Kidney epithelial cell (primary cell): ENCODE results near the gene FAF1. TPM values are rescaled to one million over a fixed set of nuclear protein-coding genes. Genes with fewer than 3 reads are reported as not detected.

ENCODE experiments used
- DNase-seq: peaks from one replicate; pipeline ENCODE4 v3.0.0-alpha.2; 2010; ENCODE audit warnings: low read depth
- H3K27me3 ChIP-seq: 2 replicates; pipeline ENCODE4 v1.6.0; 2011; ENCODE audit warnings: low read length; ENCODE audit not compliant: control insufficient read depth, insufficient read depth
- H3K36me3 ChIP-seq: 2 replicates; pipeline ENCODE4 v1.5.1; 2011; ENCODE audit warnings: low read length; ENCODE audit not compliant: control insufficient read depth, insufficient read depth
- H3K4me3 ChIP-seq: 2 replicates; pipeline ENCODE4 v1.5.1; 2011; ENCODE audit warnings: low read depth, mild to moderate bottlenecking, control low read depth, low read length
- total RNA-seq: library from RNA; depleted of rRNA; stranded (reverse); fragments of >200 nt; gene quantifications from 2 replicates; pipeline ENCODE4 v1.2.3, GENCODE V29; 2015
- TF ChIP-seq, protein P1 (sequence below): IDR thresholded peaks from 2 replicates; pipeline ENCODE4 v1.5.1; 2011; ENCODE audit warnings: mild to moderate bottlenecking, moderate library complexity, low read length, control low read depth, inconsistent platforms; ENCODE audit not compliant: insufficient read depth, poor library complexity, severe bottlenecking

FAF1 gene
- total RNA-seq, 1 donor from 2014 or later: 57.8 TPM

DNA sequence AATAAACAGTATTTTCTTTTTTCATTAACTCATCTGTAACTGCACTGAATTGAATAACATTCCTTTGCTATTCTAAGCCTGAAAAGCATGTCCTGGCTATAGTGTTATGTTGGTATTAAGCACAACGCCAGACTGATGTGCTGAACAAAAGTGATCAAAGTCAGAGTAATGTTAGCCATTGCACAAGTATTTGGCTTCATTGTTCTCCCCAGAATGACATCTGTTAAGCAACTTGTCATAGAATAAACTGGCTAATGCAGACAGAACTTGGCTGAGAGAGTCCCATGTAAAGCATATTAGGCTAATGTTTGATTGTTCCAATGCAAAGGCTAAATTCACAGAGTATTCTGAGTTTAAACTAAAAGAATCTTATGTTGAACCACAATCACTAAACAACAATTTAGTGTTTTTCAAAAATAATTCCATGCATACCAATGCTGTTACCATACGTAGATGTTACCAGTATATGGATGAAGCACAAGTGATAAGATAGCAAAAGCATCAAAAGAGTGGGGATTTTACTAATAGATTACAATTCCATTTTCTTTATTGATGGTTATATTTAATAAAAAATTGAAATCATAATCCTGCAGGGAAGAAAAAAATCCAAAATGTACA is 301.5 kb downstream of the FAF1 start:
- no peaks in the 10 kb centered on the region for H3K36me3 ChIP-seq
- TF ChIP-seq, protein P1, sequence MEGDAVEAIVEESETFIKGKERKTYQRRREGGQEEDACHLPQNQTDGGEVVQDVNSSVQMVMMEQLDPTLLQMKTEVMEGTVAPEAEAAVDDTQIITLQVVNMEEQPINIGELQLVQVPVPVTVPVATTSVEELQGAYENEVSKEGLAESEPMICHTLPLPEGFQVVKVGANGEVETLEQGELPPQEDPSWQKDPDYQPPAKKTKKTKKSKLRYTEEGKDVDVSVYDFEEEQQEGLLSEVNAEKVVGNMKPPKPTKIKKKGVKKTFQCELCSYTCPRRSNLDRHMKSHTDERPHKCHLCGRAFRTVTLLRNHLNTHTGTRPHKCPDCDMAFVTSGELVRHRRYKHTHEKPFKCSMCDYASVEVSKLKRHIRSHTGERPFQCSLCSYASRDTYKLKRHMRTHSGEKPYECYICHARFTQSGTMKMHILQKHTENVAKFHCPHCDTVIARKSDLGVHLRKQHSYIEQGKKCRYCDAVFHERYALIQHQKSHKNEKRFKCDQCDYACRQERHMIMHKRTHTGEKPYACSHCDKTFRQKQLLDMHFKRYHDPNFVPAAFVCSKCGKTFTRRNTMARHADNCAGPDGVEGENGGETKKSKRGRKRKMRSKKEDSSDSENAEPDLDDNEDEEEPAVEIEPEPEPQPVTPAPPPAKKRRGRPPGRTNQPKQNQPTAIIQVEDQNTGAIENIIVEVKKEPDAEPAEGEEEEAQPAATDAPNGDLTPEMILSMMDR: no peak
- no peaks in the 10 kb centered on the region for H3K27me3 ChIP-seq
- H3K4me3 ChIP-seq: no peak overlapping the region
- DNase-seq: peak; percentile 4

DNA sequence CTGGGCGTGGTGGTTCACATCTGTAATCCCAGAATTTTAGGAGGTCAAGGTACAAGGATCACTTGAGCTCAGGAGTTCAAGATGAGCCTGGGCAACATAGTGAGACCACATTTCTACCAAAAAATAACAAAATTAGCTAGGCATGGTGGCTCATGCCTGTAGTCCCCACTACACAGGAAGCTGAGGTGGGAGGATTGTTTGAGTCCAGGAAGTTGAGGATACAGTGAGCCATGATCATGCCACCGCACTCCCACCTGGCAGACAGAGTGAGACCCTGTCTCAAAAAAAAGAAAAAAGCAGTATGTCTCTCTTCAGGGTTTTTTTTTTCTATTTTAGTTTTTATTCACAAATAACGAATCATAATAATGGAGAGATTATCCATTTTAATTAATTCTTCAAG is 303.1 kb downstream of the FAF1 start:
- DNase-seq: no peak
- Histone ChIP-seq H3K4me3 (no peak overlapping the region), H3K27me3 (no peaks in the 10 kb centered on the region), H3K36me3 (no peaks in the 10 kb centered on the region)
- TF ChIP-seq, protein P1: no peak

DNA sequence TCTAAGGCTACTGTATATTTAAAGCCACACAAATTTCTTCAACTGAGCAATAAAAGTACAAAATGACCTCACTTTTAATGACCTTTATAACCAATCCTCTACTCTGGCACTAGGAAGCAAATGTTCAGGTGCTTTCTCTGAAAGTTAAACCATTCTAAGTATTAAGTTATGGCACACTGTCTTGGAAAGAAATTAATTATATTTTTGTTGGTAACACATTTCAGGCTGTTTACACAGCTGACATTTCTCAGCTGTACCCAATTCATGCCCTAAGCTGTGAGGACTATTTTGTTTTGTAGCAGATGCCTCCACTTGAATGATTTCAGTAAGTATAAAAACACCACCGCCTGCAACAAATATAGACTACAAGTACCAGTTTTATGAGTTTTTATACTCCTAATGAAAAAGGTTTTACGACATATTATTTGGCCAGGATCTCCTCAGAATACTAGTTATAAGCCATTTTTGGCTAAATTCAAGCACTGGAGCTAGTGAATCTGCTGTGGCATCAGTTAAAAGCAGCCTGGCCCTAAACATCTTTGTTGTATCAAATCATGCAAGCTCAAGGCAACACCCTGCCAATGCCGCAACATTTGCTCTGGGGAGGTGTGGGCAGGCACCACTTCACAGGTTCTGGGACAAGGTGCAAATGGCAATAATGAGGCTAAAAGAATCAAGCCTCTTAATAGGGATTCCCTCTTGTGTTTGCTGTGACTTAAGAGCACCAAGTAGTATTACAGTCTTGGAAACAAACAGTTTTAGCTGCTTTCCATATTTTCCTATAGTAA is 308.4 kb downstream of the FAF1 start:
- TF ChIP-seq, protein P1: no peak
- H3K4me3 ChIP-seq: no peak overlapping the region
- no peaks in the 10 kb centered on the region for H3K36me3 ChIP-seq
- no peaks in the 10 kb centered on the region for H3K27me3 ChIP-seq
- DNase-seq: no peak

DNA sequence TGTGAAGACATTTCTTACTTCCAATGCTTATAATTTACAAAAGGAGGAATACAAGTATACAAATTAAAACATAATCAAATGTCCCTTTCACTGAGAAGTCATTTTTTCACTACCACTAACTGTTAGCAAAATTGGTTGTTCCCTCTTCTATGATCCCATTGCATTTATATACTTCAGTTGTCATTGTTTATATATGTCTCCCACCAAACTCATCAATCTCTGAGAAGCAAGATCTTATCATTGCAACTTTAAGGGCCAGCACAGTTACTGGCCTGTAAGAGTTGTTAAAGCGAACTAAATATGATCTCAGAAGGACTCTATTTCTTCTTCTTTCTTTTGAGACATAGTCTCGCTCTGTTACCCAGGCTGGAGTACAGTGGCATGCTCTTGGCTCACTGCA is 313.5 kb downstream of the FAF1 start:
- no peak for DNase-seq
- TF ChIP-seq, protein P1: no peak
- no peaks in the 10 kb centered on the region for H3K27me3 ChIP-seq
- H3K36me3 ChIP-seq: no peaks in the 10 kb centered on the region
- no peak overlapping the region for H3K4me3 ChIP-seq

DNA sequence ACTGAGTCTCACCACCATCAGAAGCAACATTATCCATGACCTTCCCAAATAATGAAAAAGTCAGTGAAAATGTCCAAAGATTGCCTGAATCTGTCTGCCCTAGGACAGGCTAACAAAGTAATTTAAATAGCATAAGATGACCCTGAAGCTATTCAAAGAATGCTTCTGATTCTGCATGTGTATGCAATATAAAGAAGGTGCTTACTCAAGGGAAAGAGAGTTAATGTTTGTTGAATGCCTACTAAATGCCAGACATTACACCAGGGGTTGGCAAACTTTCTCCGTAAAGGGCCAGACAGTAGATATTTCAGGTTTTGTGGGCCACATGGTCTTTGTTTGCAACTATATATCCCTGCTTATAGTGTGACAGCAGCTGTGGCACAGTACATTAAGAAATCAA is 314.9 kb downstream of the FAF1 start:
- no peak for DNase-seq
- H3K36me3 ChIP-seq: no peaks in the 10 kb centered on the region
- no peaks in the 10 kb centered on the region for H3K27me3 ChIP-seq
- TF ChIP-seq, protein P1: no peak
- no peak overlapping the region for H3K4me3 ChIP-seq
